OCI-LY1 (cell line): ENCODE results near the gene HIVEP2.

ENCODE experiments used
- H2AFZ ChIP-seq: fragments of 200-600 bp; sonication (generic), shearing (Covaris generic); 2 replicates; pipeline ENCODE4 v1.6.0; 2014; ENCODE audit warnings: antibody characterized with exemption, mild to moderate bottlenecking, low read length
- H3F3A ChIP-seq: fragments of 200-600 bp; sonication (generic), shearing (Covaris generic); 2 replicates; pipeline ENCODE4 v1.6.0; 2014; ENCODE audit warnings: mild to moderate bottlenecking, antibody characterized with exemption, low read length, moderate library complexity; ENCODE audit not compliant: insufficient read depth
- H3K27ac ChIP-seq: fragments of 200-600 bp; sonication (generic); 2 replicates; pipeline ENCODE4 v1.5.1; 2014; ENCODE audit warnings: low read length, mixed run types, mild to moderate bottlenecking, low read depth; ENCODE audit not compliant: poor library complexity, severe bottlenecking
- H3K27me3 ChIP-seq: fragments of 200-600 bp; sonication (generic); 2 replicates; pipeline ENCODE4 v1.6.0; 2014; ENCODE audit warnings: antibody characterized with exemption, mild to moderate bottlenecking, low read length, moderate library complexity; ENCODE audit not compliant: insufficient read depth
- H3K36me3 ChIP-seq: fragments of 200-600 bp; sonication (generic); 2 replicates; pipeline ENCODE4 v1.6.1; 2014; ENCODE audit warnings: mild to moderate bottlenecking, antibody characterized with exemption, low read length, moderate library complexity, mixed read lengths; ENCODE audit not compliant: insufficient read depth
- H3K4me1 ChIP-seq: fragments of 200-600 bp; sonication (generic); 2 replicates; pipeline ENCODE4 v1.5.1; 2014; ENCODE audit warnings: mild to moderate bottlenecking, low read length, moderate library complexity; ENCODE audit not compliant: insufficient read depth, severe bottlenecking
- H3K4me2 ChIP-seq: fragments of 200-600 bp; sonication (generic), shearing (Covaris generic); 2 replicates; pipeline ENCODE4 v1.6.1; 2014; ENCODE audit warnings: low read length
- H3K4me3 ChIP-seq: fragments of 200-600 bp; sonication (generic); 2 replicates; pipeline ENCODE4 v1.5.1; 2014; ENCODE audit warnings: low read length, low read depth, mild to moderate bottlenecking, mixed read lengths; ENCODE audit not compliant: poor library complexity, severe bottlenecking
- H3K79me2 ChIP-seq: fragments of 200-600 bp; shearing (Covaris generic); 2 replicates; pipeline ENCODE4 v1.6.1; 2016; ENCODE audit warnings: mixed run types, low read length, mixed read lengths; ENCODE audit not compliant: insufficient read depth
- H3K9ac ChIP-seq: fragments of 200-600 bp; sonication (generic), shearing (Covaris generic); 2 replicates; pipeline ENCODE4 v1.6.1; 2014; ENCODE audit warnings: mild to moderate bottlenecking, low read length, mixed read lengths
- H3K9me2 ChIP-seq: fragments of 200-600 bp; sonication (generic), shearing (Covaris generic); 2 replicates; pipeline ENCODE4 v1.6.1; 2014; ENCODE audit warnings: low read depth, mild to moderate bottlenecking, low read length, mixed read lengths
- H3K9me3 ChIP-seq: fragments of 200-600 bp; shearing (Covaris generic); 2 replicates; pipeline ENCODE4 v1.6.1; 2014; ENCODE audit warnings: low read length, mixed read lengths
- H4K20me1 ChIP-seq: fragments of 200-600 bp; sonication (generic), shearing (Covaris generic); 2 replicates; pipeline ENCODE4 v1.6.0; 2016; ENCODE audit warnings: mild to moderate bottlenecking, low read length; ENCODE audit not compliant: insufficient read depth
- CTCF ChIP-seq: fragments of 200-600 bp; sonication (generic), shearing (Covaris generic); IDR thresholded peaks from 2 replicates; pipeline ENCODE4 v1.5.1; 2017; ENCODE audit warnings: mild to moderate bottlenecking, antibody characterized with exemption, low read length, moderate library complexity, mixed read lengths
- EZH2 ChIP-seq: fragments of 200-600 bp; sonication (generic), shearing (Covaris generic); IDR thresholded peaks from 2 replicates; pipeline ENCODE4 v1.8.0; 2017; ENCODE audit warnings: borderline replicate concordance, mixed run types, mild to moderate bottlenecking, antibody characterized with exemption, low read length, moderate library complexity, mixed read lengths

The HIVEP2 gene

GRCh38 chr6:142879527-142879926 is 65.4 kb downstream of the HIVEP2 start:
- Histone ChIP-seq H3F3A (no peaks in the 10 kb centered on the region), H3K27me3 (no peaks in the 10 kb centered on the region), H2AFZ (no peak overlapping the region), H3K79me2 (peaks cover 6% of the 10 kb centered on the region; the same call in 1 of the 2 replicates), H3K4me3 (no peak overlapping the region), H3K9me3 (no peaks in the 10 kb centered on the region), H3K4me1 (peaks cover 14% of the 10 kb centered on the region), H3K36me3 (no peaks in the 10 kb centered on the region), H3K4me2 (no peak overlapping the region), H3K9me2 (no peaks in the 10 kb centered on the region), H3K9ac (no peak overlapping the region), H4K20me1 (no peaks in the 10 kb centered on the region), H3K27ac (no peak overlapping the region)
- TF ChIP-seq CTCF: no peak
- no peak for TF ChIP-seq EZH2

- Histone ChIP-seq H3K9ac (no peak overlapping the region), H3K79me2 (peaks cover 10% of the 10 kb centered on the region; the same call in 1 of the 2 replicates), H3K27ac (no peak overlapping the region), H3K4me1 (peaks cover 14% of the 10 kb centered on the region), H3K4me2 (no peak overlapping the region), H2AFZ (no peak overlapping the region), H3K9me3 (no peaks in the 10 kb centered on the region), H4K20me1 (no peaks in the 10 kb centered on the region), H3K36me3 (no peaks in the 10 kb centered on the region), H3K27me3 (no peaks in the 10 kb centered on the region), H3K4me3 (no peak overlapping the region), H3F3A (no peaks in the 10 kb centered on the region), H3K9me2 (no peaks in the 10 kb centered on the region)
- TF ChIP-seq CTCF (no peak), EZH2 (no peak)
Observed at GRCh38 chr6:142879076-142879475, 65.9 kb downstream of the HIVEP2 start.

GRCh38 chr6:142878407-142878806 is 66.6 kb downstream of the HIVEP2 start:
- no peaks in the 10 kb centered on the region for H4K20me1 ChIP-seq
- no peak overlapping the region for H3K9ac ChIP-seq
- peaks cover 17% of the 10 kb centered on the region for H3K4me1 ChIP-seq
- no peaks in the 10 kb centered on the region for H3K36me3 ChIP-seq
- no peak overlapping the region for H3K4me2 ChIP-seq
- no peaks in the 10 kb centered on the region for H3F3A ChIP-seq
- TF ChIP-seq EZH2 (no peak), CTCF (no peak)
- no peak overlapping the region for H2AFZ ChIP-seq
- H3K9me2 ChIP-seq: no peaks in the 10 kb centered on the region
- no peaks in the 10 kb centered on the region for H3K9me3 ChIP-seq
- no peak overlapping the region for H3K4me3 ChIP-seq
- no peak overlapping the region for H3K27ac ChIP-seq
- H3K27me3 ChIP-seq: no peaks in the 10 kb centered on the region
- peaks cover 11% of the 10 kb centered on the region; the same call in 1 of the 2 replicates for H3K79me2 ChIP-seq
